GM12878 (cell line): ENCODE results near the gene SPINK1. TPM values are rescaled to one million over a fixed set of nuclear protein-coding genes. Genes with fewer than 3 reads are reported as not detected.
"Not testable (repeated sequence)": the region's sequence is repeated elsewhere in the genome, so short reads cannot be mapped to it uniquely, and the experiment has no call there.

Experiments
- ATAC-seq: fragments of 200-7000 bp; cut with Tn5 transposase; 3 replicates; pipeline ENCODE4 v1.9.1; 2020; ENCODE audit warnings: mild to moderate bottlenecking, moderate library complexity
- BruUV-seq: library from RNA; stranded (reverse); fragments of 400-500 nt; replicated peaks from 2 replicates; lab custom pipeline; 2021; lab: Mats Ljungman, UMichigan
- CTCF ChIA-PET: fragments of 300-600 bp; sonication (Branson Sonifier 250); formaldehyde crosslinking; extraction: SDS; loops from one replicate; lab custom pipeline; 2021; ENCODE audit warnings: inconsistent platforms; lab: Yijun Ruan, JAX
- POLR2A ChIA-PET: fragments of 350-600 bp; formaldehyde crosslinking; extraction: SDS; loops from one replicate; lab custom pipeline; 2021; ENCODE audit warnings: inconsistent platforms; lab: Charles Lee
- RAD21 ChIA-PET: fragments of 300-600 bp; sonication (Branson Sonifier 250); formaldehyde crosslinking; loops from one replicate; lab custom pipeline; 2023; ENCODE audit warnings: antibody characterized with exemption; ENCODE audit not compliant: unreplicated experiment; lab: Charles Lee
- SMC1A ChIA-PET: fragments of 300-600 bp; sonication (Branson Sonifier 250); formaldehyde crosslinking; loops from one replicate; lab custom pipeline; 2023; ENCODE audit not compliant: unreplicated experiment, uncharacterized antibody; lab: Charles Lee
- DNase-seq: peaks from one replicate; pipeline ENCODE4 v3.0.0-alpha.2; 2011; ENCODE audit warnings: low read depth, low spot score
- FAIRE-seq: peaks from 3 replicates; lab custom pipeline; 2011; peaks lifted over from hg19 to GRCh38; lab: Jason Lieb, UNC
- H2AFZ ChIP-seq: 2 replicates; pipeline ENCODE4 v1.6.0; 2011; ENCODE audit warnings: low read depth, low read length, control low read depth; ENCODE audit not compliant: control insufficient read depth
- H3K27ac ChIP-seq: 2 replicates; pipeline ENCODE4 v1.5.1; 2011; ENCODE audit warnings: control low read depth; ENCODE audit not compliant: control insufficient read depth, insufficient read depth
- H3K27me3 ChIP-seq, 2 experiments: replicated peaks in 1 of 2; 2 replicates each; pipeline versions ENCODE4 v1.6.0 to v1.6.1; 2011; ENCODE audit warnings: low read length in 1 of 2; ENCODE audit not compliant: control insufficient read depth in 2 of 2, insufficient read depth in 2 of 2
- H3K36me3 ChIP-seq, 2 experiments: 2 replicates each; pipeline ENCODE4 v1.5.1; 2011; ENCODE audit warnings: low read length in 1 of 2; ENCODE audit not compliant: control insufficient read depth in 2 of 2, insufficient read depth in 2 of 2
- H3K4me1 ChIP-seq: 2 replicates; pipeline ENCODE4 v1.6.1; 2011; ENCODE audit warnings: mild to moderate bottlenecking, low read length, moderate library complexity, mixed read lengths; ENCODE audit not compliant: control insufficient read depth, insufficient read depth
- H3K4me2 ChIP-seq: 2 replicates; pipeline ENCODE4 v1.6.0; 2011; ENCODE audit warnings: control low read depth; ENCODE audit not compliant: control insufficient read depth, insufficient read depth
- H3K4me3 ChIP-seq: fragments of 200-600 bp; sonication (generic); 2 replicates; pipeline ENCODE4 v1.5.1; 2016
- H3K79me2 ChIP-seq: 2 replicates; pipeline ENCODE4 v1.6.0; 2011; ENCODE audit warnings: low read length; ENCODE audit not compliant: control insufficient read depth, insufficient read depth
- H3K9ac ChIP-seq: 2 replicates; pipeline ENCODE4 v1.8.0; 2011; ENCODE audit warnings: low read length, control low read depth, mixed read lengths; ENCODE audit not compliant: control insufficient read depth, insufficient read depth
- H3K9me3 ChIP-seq: replicated peaks from 3 replicates; pipeline ENCODE4 v1.5.1; 2011; ENCODE audit warnings: mild to moderate bottlenecking, low read length; ENCODE audit not compliant: control insufficient read depth, insufficient read depth
- H4K20me1 ChIP-seq: 2 replicates; pipeline ENCODE4 v1.6.0; 2011; ENCODE audit not compliant: control insufficient read depth, insufficient read depth
- ATF7 ChIP-seq: fragments of 450-650 bp; IDR thresholded peaks from 2 replicates; pipeline ENCODE4 v1.6.1; 2016; ENCODE audit warnings: low read depth, mild to moderate bottlenecking
- GABPA ChIP-seq: IDR thresholded peaks from 2 replicates; pipeline ENCODE4 v1.6.1; 2014; ENCODE audit warnings: antibody characterized with exemption, low read depth, mild to moderate bottlenecking, inconsistent platforms
- LARP7 ChIP-seq: fragments of 450-650 bp; IDR thresholded peaks from 2 replicates; pipeline ENCODE4 v1.6.1; 2017; ENCODE audit warnings: mild to moderate bottlenecking
- NFIC ChIP-seq: IDR thresholded peaks from 2 replicates; pipeline ENCODE4 v1.6.1; 2012; ENCODE audit warnings: low read depth, mild to moderate bottlenecking, inconsistent platforms, low read length, moderate library complexity
- TAF1 ChIP-seq: IDR thresholded peaks from 2 replicates; pipeline ENCODE4 v1.6.1; 2011; ENCODE audit warnings: mild to moderate bottlenecking, low read depth, low read length, borderline replicate concordance
- WGBS: methylation state at CpG from one replicate; pipeline ENCODE4 v1.1.6; 2016; ENCODE audit warnings: low lambda C conversion rate; ENCODE audit not compliant: insufficient replicate concordance, insufficient coverage; ENCODE audit errors: missing lambda C conversion rate; 5-methylcytosine and 5-hydroxymethylcytosine counted together
- in situ Hi-C: fragments of 300-500 bp; cut with MboI; formaldehyde crosslinking; loops from 9 replicates; pipeline ENCODE4 v1.14.3; 2018; ENCODE audit warnings: mixed read lengths
- intact Hi-C: fragments of 100-400 bp; cut with micrococcal nuclease; formaldehyde crosslinking; loops from one replicate; pipeline ENCODE4 v1.14.2; 2022; ENCODE audit not compliant: unreplicated experiment
- polyA plus RNA-seq, 11 experiments: library from polyadenylated mRNA; depleted of rRNA in 4 of 11; unstranded in 6 of 11; stranded (reverse) in 5 of 11; fragments of >200 nt; fragmentation: Nextera tagmentation in 4 of 11; fragmentation: Illumina TruSeq in 1 of 11; extraction: Ambion mirVana in 4 of 11; extraction: Trizol in 1 of 11; gene quantifications; 1 replicate in 1 of 11; 2 replicates in 10 of 11; pipeline versions ENCODE4 v1.2.1 to v1.2.3, GENCODE V29; 2011 to 2016; ENCODE audit warnings: inconsistent platforms in 2 of 11, missing spikeins in 2 of 11, low read depth in 1 of 11
- total RNA-seq, 4 experiments: library from RNA; depleted of rRNA in 3 of 4; stranded (reverse); fragments of >200 nt in 3 of 4; fragmentation: Illumina TruSeq in 1 of 4; extraction: Trizol in 1 of 4; gene quantifications; 2 replicates each; pipeline versions ENCODE4 v1.2.1 to v1.2.3, GENCODE V29; 2013 to 2021
- TF ChIP-seq, protein P1 (sequence below): fragments of 450-650 bp; formaldehyde crosslinking; IDR thresholded peaks from 2 replicates; pipeline ENCODE4 v1.4.0; 2020; ENCODE audit warnings: mild to moderate bottlenecking, moderate library complexity
- TF ChIP-seq, protein P2 (sequence below): fragments of 450-650 bp; formaldehyde crosslinking; IDR thresholded peaks from 2 replicates; pipeline ENCODE4 v1.5.0; 2022; ENCODE audit warnings: mild to moderate bottlenecking, missing genetic modification characterization

Gene SPINK1
- total and polyA plus RNA-seq, 10 of the 15 experiments (the other 5 are each of a cell fraction or from before 2014, with no cell fraction given): 3.6 TPM; not detected in 9

DNA sequence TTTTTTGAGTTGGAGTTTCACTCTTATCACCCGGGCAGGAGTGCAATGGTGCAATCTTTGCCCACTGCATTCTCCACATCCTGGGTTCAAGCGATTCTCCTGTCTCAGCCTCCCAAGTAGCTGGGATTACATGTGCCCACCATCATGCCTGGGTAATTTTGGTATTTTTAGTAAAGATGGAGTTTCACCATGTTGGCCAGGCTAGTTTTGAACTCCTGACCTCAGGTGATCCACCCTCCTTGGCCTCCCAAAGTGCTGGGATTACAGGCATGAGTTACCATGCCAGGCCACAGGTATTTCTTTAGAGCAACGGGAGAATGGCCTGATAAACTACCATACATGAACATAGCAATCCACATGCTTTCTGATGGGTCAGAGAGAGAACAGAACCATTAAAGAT is 9.2 kb downstream of the SPINK1 start:
- DNase-seq, H3K4me1 ChIP-seq, H2AFZ ChIP-seq, H3K9ac ChIP-seq, H3K36me3 ChIP-seq, BruUV-seq, H3K4me3 ChIP-seq, H3K4me2 ChIP-seq, FAIRE-seq, H3K27me3 ChIP-seq, H4K20me1 ChIP-seq, H3K27ac ChIP-seq, H3K79me2 ChIP-seq, ATAC-seq, H3K9me3 ChIP-seq, POLR2A ChIA-PET: not testable (repeated sequence)
- 35% methylated on average over 3 of the region's 3 CpGs for WGBS
- ChIA-PET RAD21 (interaction anchor here (0.7 to 2.5 kb wide), 4 partner anchors 9 to 194 kb away, joined by 3 to 26 read pairs (median 4); no protein-coding TSS in a partner anchor), SMC1A (interaction anchor here (0.9 to 1.9 kb wide), 5 partner anchors 11 to 198 kb away, joined by 3 to 15 read pairs (median 4); no protein-coding TSS in a partner anchor), CTCF (interaction anchor here (0.6 to 5.2 kb wide), 10 partner anchors 19 to 909 kb away, joined by 3 to 108 read pairs (median 4); no protein-coding TSS in a partner anchor)
- intact Hi-C loops (loop anchor here (1.0 to 10.0 kb wide), 2 partner anchors 194 to 367 kb away; no protein-coding TSS in a partner anchor), in situ Hi-C loops (loop anchor here (5.0 kb wide), 1 partner anchor 195 kb away; no protein-coding TSS in a partner anchor)

DNA sequence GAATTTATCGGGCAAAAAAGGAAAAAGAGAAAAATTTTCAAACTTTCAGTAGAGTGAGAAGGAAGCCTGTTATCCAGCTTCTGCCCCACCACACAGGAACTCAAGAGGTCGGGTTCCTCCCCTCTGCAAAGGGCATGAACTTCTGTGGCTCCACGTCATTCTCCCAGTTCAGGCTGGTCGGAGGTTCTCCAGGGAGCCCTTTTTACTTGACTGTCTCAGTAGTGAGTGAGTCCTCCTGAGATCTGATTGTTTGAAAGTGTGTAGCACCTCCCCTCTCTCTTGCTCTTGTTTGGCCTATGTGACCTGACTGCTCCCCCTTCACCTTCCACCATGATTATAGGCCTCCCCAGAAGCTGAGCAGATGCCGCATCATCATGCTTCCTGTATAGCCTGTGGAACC is 9.7 kb downstream of the SPINK1 start:
- Histone ChIP-seq H3K27me3 (no peaks in the 10 kb centered on the region; a peak in 1 of 4 replicates), H2AFZ (no peak overlapping the region), H3K4me1 (no peaks in the 10 kb centered on the region), H3K79me2 (no peaks in the 10 kb centered on the region), H3K4me3 (no peak overlapping the region), H3K36me3 (no peaks in the 10 kb centered on the region), H3K9ac (no peak overlapping the region), H3K4me2 (no peak overlapping the region), H3K27ac (no peak overlapping the region), H3K9me3 (no peaks in the 10 kb centered on the region), H4K20me1 (no peaks in the 10 kb centered on the region)
- SMC1A ChIA-PET: no interaction called here
- POLR2A ChIA-PET: no interaction called here
- ATAC-seq (no peak; the same call in 2 of the 3 replicates), FAIRE-seq (no peak), DNase-seq (no peak)
- in situ Hi-C loops: loop anchor here (5.0 kb wide), 1 partner anchor 194 kb away; no protein-coding TSS in a partner anchor
- no TSS peak for BruUV-seq
- CTCF ChIA-PET: interaction anchor here (1.8 to 5.2 kb wide), 2 partner anchors 192 to 200 kb away, joined by 6 to 108 read pairs; no protein-coding TSS in a partner anchor
- intact Hi-C loops: loop anchor here (1.0 to 10.0 kb wide), 2 partner anchors 193 to 367 kb away; no protein-coding TSS in a partner anchor
- RAD21 ChIA-PET: interaction anchor here (2.5 kb wide), 1 partner anchor 193 kb away, joined by 26 read pairs; no protein-coding TSS in a partner anchor
- WGBS: 51% methylated on average over 5 of the region's 5 CpGs
- no peak for TF ChIP-seq TAF1
- TF ChIP-seq GABPA: no peak
- TF ChIP-seq, protein P1, sequence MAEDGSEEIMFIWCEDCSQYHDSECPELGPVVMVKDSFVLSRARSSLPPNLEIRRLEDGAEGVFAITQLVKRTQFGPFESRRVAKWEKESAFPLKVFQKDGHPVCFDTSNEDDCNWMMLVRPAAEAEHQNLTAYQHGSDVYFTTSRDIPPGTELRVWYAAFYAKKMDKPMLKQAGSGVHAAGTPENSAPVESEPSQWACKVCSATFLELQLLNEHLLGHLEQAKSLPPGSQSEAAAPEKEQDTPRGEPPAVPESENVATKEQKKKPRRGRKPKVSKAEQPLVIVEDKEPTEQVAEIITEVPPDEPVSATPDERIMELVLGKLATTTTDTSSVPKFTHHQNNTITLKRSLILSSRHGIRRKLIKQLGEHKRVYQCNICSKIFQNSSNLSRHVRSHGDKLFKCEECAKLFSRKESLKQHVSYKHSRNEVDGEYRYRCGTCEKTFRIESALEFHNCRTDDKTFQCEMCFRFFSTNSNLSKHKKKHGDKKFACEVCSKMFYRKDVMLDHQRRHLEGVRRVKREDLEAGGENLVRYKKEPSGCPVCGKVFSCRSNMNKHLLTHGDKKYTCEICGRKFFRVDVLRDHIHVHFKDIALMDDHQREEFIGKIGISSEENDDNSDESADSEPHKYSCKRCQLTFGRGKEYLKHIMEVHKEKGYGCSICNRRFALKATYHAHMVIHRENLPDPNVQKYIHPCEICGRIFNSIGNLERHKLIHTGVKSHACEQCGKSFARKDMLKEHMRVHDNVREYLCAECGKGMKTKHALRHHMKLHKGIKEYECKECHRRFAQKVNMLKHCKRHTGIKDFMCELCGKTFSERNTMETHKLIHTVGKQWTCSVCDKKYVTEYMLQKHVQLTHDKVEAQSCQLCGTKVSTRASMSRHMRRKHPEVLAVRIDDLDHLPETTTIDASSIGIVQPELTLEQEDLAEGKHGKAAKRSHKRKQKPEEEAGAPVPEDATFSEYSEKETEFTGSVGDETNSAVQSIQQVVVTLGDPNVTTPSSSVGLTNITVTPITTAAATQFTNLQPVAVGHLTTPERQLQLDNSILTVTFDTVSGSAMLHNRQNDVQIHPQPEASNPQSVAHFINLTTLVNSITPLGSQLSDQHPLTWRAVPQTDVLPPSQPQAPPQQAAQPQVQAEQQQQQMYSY (CRISPR knock-in tag): no peak
- TF ChIP-seq ATF7: no peak
- TF ChIP-seq, protein P2, sequence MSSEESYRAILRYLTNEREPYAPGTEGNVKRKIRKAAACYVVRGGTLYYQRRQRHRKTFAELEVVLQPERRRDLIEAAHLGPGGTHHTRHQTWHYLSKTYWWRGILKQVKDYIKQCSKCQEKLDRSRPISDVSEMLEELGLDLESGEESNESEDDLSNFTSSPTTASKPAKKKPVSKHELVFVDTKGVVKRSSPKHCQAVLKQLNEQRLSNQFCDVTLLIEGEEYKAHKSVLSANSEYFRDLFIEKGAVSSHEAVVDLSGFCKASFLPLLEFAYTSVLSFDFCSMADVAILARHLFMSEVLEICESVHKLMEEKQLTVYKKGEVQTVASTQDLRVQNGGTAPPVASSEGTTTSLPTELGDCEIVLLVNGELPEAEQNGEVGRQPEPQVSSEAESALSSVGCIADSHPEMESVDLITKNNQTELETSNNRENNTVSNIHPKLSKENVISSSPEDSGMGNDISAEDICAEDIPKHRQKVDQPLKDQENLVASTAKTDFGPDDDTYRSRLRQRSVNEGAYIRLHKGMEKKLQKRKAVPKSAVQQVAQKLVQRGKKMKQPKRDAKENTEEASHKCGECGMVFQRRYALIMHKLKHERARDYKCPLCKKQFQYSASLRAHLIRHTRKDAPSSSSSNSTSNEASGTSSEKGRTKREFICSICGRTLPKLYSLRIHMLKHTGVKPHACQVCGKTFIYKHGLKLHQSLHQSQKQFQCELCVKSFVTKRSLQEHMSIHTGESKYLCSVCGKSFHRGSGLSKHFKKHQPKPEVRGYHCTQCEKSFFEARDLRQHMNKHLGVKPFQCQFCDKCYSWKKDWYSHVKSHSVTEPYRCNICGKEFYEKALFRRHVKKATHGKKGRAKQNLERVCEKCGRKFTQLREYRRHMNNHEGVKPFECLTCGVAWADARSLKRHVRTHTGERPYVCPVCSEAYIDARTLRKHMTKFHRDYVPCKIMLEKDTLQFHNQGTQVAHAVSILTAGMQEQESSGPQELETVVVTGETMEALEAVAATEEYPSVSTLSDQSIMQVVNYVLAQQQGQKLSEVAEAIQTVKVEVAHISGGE: no peak
- TF ChIP-seq LARP7: no peak
- TF ChIP-seq NFIC: no peak
